K562 (cell line): ENCODE results near the gene TEX30. TPM values are rescaled to one million over a fixed set of nuclear protein-coding genes. Genes with fewer than 3 reads are reported as not detected.

ENCODE experiments used
- ATAC-seq: fragments of 200-7000 bp; cut with Tn5 transposase; 3 replicates; pipeline ENCODE4 v1.9.1; 2020; ENCODE audit warnings: moderate library complexity
- BruUV-seq: library from RNA; stranded (reverse); fragments of 400-500 nt; replicated peaks from 2 replicates; lab custom pipeline; 2021; lab: Mats Ljungman, UMichigan
- CTCF ChIA-PET: fragments of 300-600 bp; formaldehyde crosslinking; extraction: SDS; loops from one replicate; lab custom pipeline; 2021; ENCODE audit warnings: low intra/inter-chr PET ratio; lab: Yijun Ruan, JAX
- POLR2A ChIA-PET: fragments of 300-600, 350-650 bp; sonication (Branson Sonifier 250); formaldehyde crosslinking; extraction: SDS; loops from one replicate; lab custom pipeline; 2021; ENCODE audit warnings: antibody characterized with exemption, inconsistent platforms; lab: Yijun Ruan, JAX
- DNase-seq, 4 experiments: peaks; one replicate each; pipeline versions ENCODE4 v3.0.0 to v3.0.0-alpha.2; 2011 to 2018; ENCODE audit warnings: low spot score in 3 of 4, mixed read lengths in 3 of 4; ENCODE audit errors: extremely low read depth in 1 of 4
- FAIRE-seq: peaks from 2 replicates; lab custom pipeline; 2011; peaks lifted over from hg19 to GRCh38; lab: Jason Lieb, UNC
- H2AFZ ChIP-seq: 2 replicates; pipeline ENCODE4 v1.6.0; 2011; ENCODE audit warnings: low read depth, low read length, control low read depth, inconsistent platforms
- H3K27ac ChIP-seq: fragments of 200-600 bp; 3 replicates; pipeline ENCODE4 v1.8.0; 2011; ENCODE audit warnings: low read depth, mild to moderate bottlenecking, control low read depth, inconsistent platforms, low read length, moderate library complexity, mixed read lengths; ENCODE audit errors: extremely low read depth
- H3K27me3 ChIP-seq, 2 experiments: fragments of 300-600 bp in 1 of 2; 2 replicates in 1 of 2; 3 replicates in 1 of 2; pipeline versions ENCODE4 v1.6.0 to v1.8.0; 2011; ENCODE audit warnings: inconsistent platforms in 2 of 2, low read length in 2 of 2, mild to moderate bottlenecking in 1 of 2, mixed read lengths in 1 of 2, moderate library complexity in 1 of 2; ENCODE audit not compliant: control insufficient read depth in 2 of 2, insufficient read depth in 2 of 2
- H3K36me3 ChIP-seq: fragments of 300-600 bp; 3 replicates; pipeline ENCODE4 v1.8.0; 2011; ENCODE audit warnings: mild to moderate bottlenecking, low read length, inconsistent platforms; ENCODE audit not compliant: control insufficient read depth, insufficient read depth
- H3K4me1 ChIP-seq, 2 experiments: fragments of 200-600 bp in 1 of 2; replicated peaks in 1 of 2; 2 replicates in 1 of 2; 3 replicates in 1 of 2; pipeline versions ENCODE4 v1.5.1 to v1.8.0; 2011; ENCODE audit warnings: inconsistent platforms in 2 of 2, low read length in 2 of 2, mild to moderate bottlenecking in 1 of 2, mixed read lengths in 1 of 2, moderate library complexity in 1 of 2; ENCODE audit not compliant: control insufficient read depth in 2 of 2, insufficient read depth in 2 of 2
- H3K4me2 ChIP-seq: 2 replicates; pipeline ENCODE4 v1.6.1; 2011; ENCODE audit warnings: low read length, control low read depth, inconsistent platforms, mixed read lengths; ENCODE audit not compliant: insufficient read depth
- H3K4me3 ChIP-seq: fragments of 200-600 bp; sonication (generic), shearing (Covaris generic); 2 replicates; pipeline ENCODE4 v1.5.1; 2016; ENCODE audit warnings: control low read depth, inconsistent platforms
- H3K79me2 ChIP-seq: fragments of 200-600 bp; 3 replicates; pipeline ENCODE4 v1.8.0; 2011; ENCODE audit warnings: low read length, inconsistent platforms; ENCODE audit not compliant: control insufficient read depth, insufficient read depth
- H3K9ac ChIP-seq, 2 experiments: 2 replicates each; pipeline versions ENCODE4 v1.6.0 to v1.6.1; 2011; ENCODE audit warnings: low read depth in 2 of 2, low read length in 2 of 2, control low read depth in 1 of 2, inconsistent platforms in 1 of 2, mild to moderate bottlenecking in 1 of 2, mixed read lengths in 1 of 2; ENCODE audit not compliant: insufficient read depth in 1 of 2
- H3K9me1 ChIP-seq: one replicate; pipeline ENCODE4 v1.6.0; 2011; ENCODE audit warnings: inconsistent platforms, mild to moderate bottlenecking, low read length, moderate library complexity; ENCODE audit not compliant: control insufficient read depth, insufficient read depth
- H3K9me3 ChIP-seq: replicated peaks from 2 replicates; pipeline ENCODE4 v1.5.1; 2011; ENCODE audit warnings: low read depth, low read length, inconsistent platforms; ENCODE audit not compliant: control insufficient read depth, insufficient read depth
- H4K20me1 ChIP-seq: replicated peaks from 2 replicates; pipeline ENCODE4 v1.6.1; 2011; ENCODE audit warnings: low read length, inconsistent platforms, mixed read lengths; ENCODE audit not compliant: control insufficient read depth, insufficient read depth
- CTBP1 ChIP-seq: fragments of 450-650 bp; IDR thresholded peaks from 2 replicates; pipeline ENCODE4 v1.6.1; 2016; ENCODE audit warnings: borderline replicate concordance
- MTA1 ChIP-seq: fragments of 450-650 bp; IDR thresholded peaks from 2 replicates; pipeline ENCODE4 v1.6.1; 2017; ENCODE audit warnings: borderline replicate concordance
- PHF20 ChIP-seq: fragments of 450-650 bp; IDR thresholded peaks from 2 replicates; pipeline ENCODE4 v1.6.1; 2018; ENCODE audit not compliant: partially characterized antibody
- SIN3B ChIP-seq: fragments of 450-650 bp; IDR thresholded peaks from 2 replicates; pipeline ENCODE4 v1.6.1; 2017; ENCODE audit warnings: low read depth, mild to moderate bottlenecking, moderate library complexity
- TAF7 ChIP-seq: fragments of 450-650 bp; IDR thresholded peaks from 2 replicates; pipeline ENCODE4 v1.6.1; 2016; ENCODE audit warnings: missing genetic modification characterization, missing compliant biosample characterization
- TBP ChIP-seq: optimal IDR thresholded peaks from 2 replicates; pipeline ENCODE3; 2011; ENCODE audit warnings: low read depth, low read length, improper control_type of control experiment
- ZNF347 ChIP-seq: fragments of 450-650 bp; formaldehyde crosslinking; IDR thresholded peaks from 2 replicates; pipeline ENCODE4 v1.4.0; 2020; ENCODE audit warnings: low read depth, mild to moderate bottlenecking, moderate library complexity
- ZNF431 ChIP-seq: sonication (generic); formaldehyde crosslinking; IDR thresholded peaks from 2 replicates; pipeline ENCODE4 v1.8.0; 2022; ENCODE audit warnings: mild to moderate bottlenecking, missing genetic modification reagents
- ZNF449 ChIP-seq: fragments of 250-450 bp; sonication (Bioruptor Pico); IDR thresholded peaks from 2 replicates; pipeline ENCODE4 v1.8.0; 2022; ENCODE audit warnings: moderate library complexity, mild to moderate bottlenecking, inconsistent platforms
- ZNF830 ChIP-seq: fragments of 250-450 bp; sonication (Bioruptor Pico); IDR thresholded peaks from 2 replicates; pipeline ENCODE4 v1.5.0; 2021; ENCODE audit warnings: mild to moderate bottlenecking
- WGBS: fragments of 100-300 bp; shearing (Covaris generic); methylation state at CpG from one replicate; pipeline ENCODE4 v1.1.6; 2016; ENCODE audit warnings: low coverage, mixed read lengths; ENCODE audit not compliant: insufficient coverage; ENCODE audit errors: missing lambda C conversion rate; 5-methylcytosine and 5-hydroxymethylcytosine counted together
- in situ Hi-C: fragments of 300-500 bp; cut with MboI; formaldehyde crosslinking; loops from 4 replicates; pipeline ENCODE4 v1.15.0; 2018; ENCODE audit warnings: inconsistent platforms, mixed read lengths
- intact Hi-C: fragments of 100-400 bp; cut with micrococcal nuclease; formaldehyde crosslinking; loops from 2 replicates; pipeline ENCODE4 v1.14.2; 2022
- polyA plus RNA-seq, 8 experiments: library from polyadenylated mRNA; depleted of rRNA in 4 of 8; stranded (reverse) in 5 of 8; unstranded in 3 of 8; fragments of >200 nt; fragmentation: Nextera tagmentation in 2 of 8; fragmentation: Illumina TruSeq in 1 of 8; extraction: Ambion mirVana in 2 of 8; extraction: Trizol in 1 of 8; gene quantifications; 2 replicates each; pipeline versions ENCODE4 v1.2.1 to v1.2.3, GENCODE V29; 2011 to 2014; ENCODE audit warnings: inconsistent platforms in 1 of 8, missing spikeins in 1 of 8
- total RNA-seq, 7 experiments: library from RNA; depleted of rRNA in 6 of 7; stranded (reverse); fragments of >200 nt in 6 of 7; fragmentation: Illumina TruSeq in 2 of 7; extraction: Trizol in 2 of 7; gene quantifications; 2 replicates each; pipeline versions ENCODE4 v1.2.1 to v1.2.3, GENCODE V29; 2011 to 2021; ENCODE audit warnings: low replicate concordance in 1 of 7
- TF ChIP-seq, protein P1 (sequence below): fragments of 200-800 bp; sonication (Bioruptor generic); IDR thresholded peaks from 2 replicates; pipeline ENCODE4 v1.6.1; 2016; ENCODE audit warnings: missing genetic modification characterization, missing compliant biosample characterization

TEX30 gene
- total and polyA plus RNA-seq, 9 of the 15 experiments (the other 6 are each of a cell fraction or from before 2014, with no cell fraction given): 24.1 to 143 (median 37.3) TPM

DNA sequence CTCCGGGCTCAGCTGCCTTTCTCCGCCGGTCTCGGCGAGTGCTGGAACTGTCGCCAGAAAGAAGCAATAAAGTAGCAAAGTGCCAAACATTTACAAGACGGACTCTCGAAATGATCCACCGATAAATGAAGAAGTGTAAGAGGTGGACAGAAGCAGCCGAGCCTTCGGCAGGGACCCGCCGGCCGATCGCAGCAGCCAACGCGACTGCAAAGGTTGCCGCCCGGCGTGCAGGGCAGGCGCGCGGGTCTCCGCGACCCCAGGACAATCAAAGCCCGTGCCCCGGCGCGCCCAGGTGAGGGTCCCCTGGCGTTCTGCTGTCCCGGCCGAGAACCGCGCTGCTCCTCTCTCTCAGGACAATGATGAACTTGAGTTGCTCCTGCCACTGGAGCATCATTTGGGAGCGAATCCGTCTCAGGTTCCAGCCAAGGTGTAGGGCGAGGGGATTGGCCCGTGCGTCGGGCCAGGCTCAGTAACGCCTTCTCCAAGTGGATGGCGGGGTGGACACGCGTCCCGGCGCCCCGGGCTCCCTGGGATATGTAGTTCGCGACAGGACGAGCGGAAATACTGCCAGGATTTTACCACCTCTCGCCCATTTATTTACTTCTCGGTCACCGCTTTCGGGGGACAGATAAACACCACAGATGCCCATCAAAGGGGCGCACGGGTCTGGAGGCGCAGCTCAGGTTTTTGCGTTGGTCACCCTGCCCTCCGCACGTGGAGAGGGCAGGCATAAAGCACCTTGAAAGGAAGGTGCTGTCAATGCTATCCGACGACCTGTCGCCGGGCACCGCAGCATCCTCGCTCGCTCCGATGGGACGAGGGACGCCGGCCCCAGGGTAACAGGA lies 25.2 kb upstream of the TEX30 start, which contains the start of the genes BIVM and POGLUT2 (continued):
- no peak for TF ChIP-seq MTA1
- peak; percentile 61 for TF ChIP-seq TBP

DNA sequence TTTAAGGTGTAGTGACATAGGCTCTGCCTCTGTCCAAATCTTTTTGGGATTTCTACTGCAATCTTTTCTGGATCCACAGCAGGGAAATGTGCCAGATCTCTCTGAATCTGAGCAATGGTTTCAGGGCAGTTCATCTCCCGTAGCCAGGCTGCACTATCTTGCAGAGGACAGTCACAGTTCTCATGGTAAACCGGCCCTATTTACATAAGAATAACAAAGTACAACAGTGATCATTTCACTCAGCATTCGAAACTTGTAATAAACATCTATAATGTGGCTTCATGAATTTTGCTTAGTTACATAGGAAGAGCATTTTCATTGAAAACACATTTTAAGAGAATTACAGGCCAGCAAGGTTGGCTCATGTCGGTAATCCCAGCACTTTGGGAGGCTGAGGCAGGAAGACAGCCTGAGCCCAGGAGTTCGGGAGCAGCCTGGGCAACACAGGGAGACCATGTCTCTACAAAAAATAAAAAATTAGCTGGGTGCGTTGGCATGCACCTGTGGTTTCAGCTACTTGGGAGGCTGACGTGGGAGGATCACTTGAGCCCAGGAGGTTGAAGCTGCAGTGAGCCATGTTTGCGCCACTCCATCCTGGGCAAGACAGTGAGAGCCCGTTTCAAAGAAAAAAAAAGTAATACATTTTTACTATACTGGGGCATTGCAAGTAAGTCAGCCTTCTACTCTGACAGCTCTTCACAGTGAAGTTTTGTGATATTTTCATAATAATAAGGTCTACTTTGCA lies 20.2 kb upstream of the TEX30 start:
- no peak overlapping the region for H3K4me2 ChIP-seq
- ChIA-PET POLR2A (no interaction called here), CTCF (no interaction called here)
- no peaks in the 10 kb centered on the region for H3K79me2 ChIP-seq
- intact Hi-C loops: no loop called here
- no peak for FAIRE-seq
- no peak overlapping the region for H3K27ac ChIP-seq
- 81% methylated on average over 6 of the region's 9 CpGs for WGBS
- H2AFZ ChIP-seq: no peak overlapping the region
- in situ Hi-C loops: no loop called here
- no peak for ATAC-seq
- peaks cover 9% of the 10 kb centered on the region; the same call in 1 of the 3 replicates for H3K36me3 ChIP-seq
- no peaks in the 10 kb centered on the region for H3K9me1 ChIP-seq
- peaks cover 0 to 3% of the 10 kb centered on the region in 2 experiments; a peak in 2 of 5 replicates for H3K4me1 ChIP-seq
- BruUV-seq: no TSS peak
- H3K27me3 ChIP-seq: no peaks in the 10 kb centered on the region
- DNase-seq: no peak
- H3K4me3 ChIP-seq: no peak overlapping the region
- H4K20me1 ChIP-seq: no peaks in the 10 kb centered on the region
- no peak overlapping the region for H3K9ac ChIP-seq
- H3K9me3 ChIP-seq: no peaks in the 10 kb centered on the region
- TF ChIP-seq ZNF347 (CRISPR knock-in tag) (no peak), ZNF431 (CRISPR knock-in tag) (no peak), ZNF449 (CRISPR knock-in tag) (no peak), CTBP1 (no peak), SIN3B (no peak), ZNF830 (CRISPR knock-in tag) (no peak), PHF20 (no peak), TAF7 (tag) (no peak)
- TF ChIP-seq, protein P1, sequence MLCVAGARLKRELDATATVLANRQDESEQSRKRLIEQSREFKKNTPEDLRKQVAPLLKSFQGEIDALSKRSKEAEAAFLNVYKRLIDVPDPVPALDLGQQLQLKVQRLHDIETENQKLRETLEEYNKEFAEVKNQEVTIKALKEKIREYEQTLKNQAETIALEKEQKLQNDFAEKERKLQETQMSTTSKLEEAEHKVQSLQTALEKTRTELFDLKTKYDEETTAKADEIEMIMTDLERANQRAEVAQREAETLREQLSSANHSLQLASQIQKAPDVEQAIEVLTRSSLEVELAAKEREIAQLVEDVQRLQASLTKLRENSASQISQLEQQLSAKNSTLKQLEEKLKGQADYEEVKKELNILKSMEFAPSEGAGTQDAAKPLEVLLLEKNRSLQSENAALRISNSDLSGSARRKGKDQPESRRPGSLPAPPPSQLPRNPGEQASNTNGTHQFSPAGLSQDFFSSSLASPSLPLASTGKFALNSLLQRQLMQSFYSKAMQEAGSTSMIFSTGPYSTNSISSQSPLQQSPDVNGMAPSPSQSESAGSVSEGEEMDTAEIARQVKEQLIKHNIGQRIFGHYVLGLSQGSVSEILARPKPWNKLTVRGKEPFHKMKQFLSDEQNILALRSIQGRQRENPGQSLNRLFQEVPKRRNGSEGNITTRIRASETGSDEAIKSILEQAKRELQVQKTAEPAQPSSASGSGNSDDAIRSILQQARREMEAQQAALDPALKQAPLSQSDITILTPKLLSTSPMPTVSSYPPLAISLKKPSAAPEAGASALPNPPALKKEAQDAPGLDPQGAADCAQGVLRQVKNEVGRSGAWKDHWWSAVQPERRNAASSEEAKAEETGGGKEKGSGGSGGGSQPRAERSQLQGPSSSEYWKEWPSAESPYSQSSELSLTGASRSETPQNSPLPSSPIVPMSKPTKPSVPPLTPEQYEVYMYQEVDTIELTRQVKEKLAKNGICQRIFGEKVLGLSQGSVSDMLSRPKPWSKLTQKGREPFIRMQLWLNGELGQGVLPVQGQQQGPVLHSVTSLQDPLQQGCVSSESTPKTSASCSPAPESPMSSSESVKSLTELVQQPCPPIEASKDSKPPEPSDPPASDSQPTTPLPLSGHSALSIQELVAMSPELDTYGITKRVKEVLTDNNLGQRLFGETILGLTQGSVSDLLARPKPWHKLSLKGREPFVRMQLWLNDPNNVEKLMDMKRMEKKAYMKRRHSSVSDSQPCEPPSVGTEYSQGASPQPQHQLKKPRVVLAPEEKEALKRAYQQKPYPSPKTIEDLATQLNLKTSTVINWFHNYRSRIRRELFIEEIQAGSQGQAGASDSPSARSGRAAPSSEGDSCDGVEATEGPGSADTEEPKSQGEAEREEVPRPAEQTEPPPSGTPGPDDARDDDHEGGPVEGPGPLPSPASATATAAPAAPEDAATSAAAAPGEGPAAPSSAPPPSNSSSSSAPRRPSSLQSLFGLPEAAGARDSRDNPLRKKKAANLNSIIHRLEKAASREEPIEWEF (CRISPR knock-in tag): no peak
